GM10847 (cell line): Measurements from ENCODE around the gene TLE3.

Source experiments
- POLR2A ChIP-seq: IDR thresholded peaks from 2 replicates; pipeline ENCODE4 v1.6.1; 2011; ENCODE audit not compliant: insufficient read length; ENCODE audit errors: extremely low read depth

Gene TLE3

DNA sequence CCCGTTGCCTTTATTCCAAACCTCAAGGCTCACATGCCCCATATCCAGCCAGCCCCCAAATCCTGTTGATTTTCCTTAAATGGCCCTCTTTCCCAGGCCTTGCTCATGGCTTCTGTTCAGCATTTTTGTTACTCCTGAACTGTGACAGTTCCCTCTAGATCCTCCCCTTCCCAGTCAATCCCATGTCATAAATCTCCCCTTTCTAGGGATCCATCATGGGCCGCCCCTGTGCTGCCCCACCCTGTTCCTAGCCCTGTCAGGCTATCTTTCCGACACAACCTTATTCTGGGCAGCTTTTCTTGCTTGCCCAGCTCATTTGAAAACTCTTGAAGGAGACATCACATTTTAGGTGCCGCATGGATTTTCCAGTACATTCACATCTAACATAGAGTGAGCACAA, 84.8 kb downstream of the TLE3 start:
- TF ChIP-seq POLR2A = no peak

DNA sequence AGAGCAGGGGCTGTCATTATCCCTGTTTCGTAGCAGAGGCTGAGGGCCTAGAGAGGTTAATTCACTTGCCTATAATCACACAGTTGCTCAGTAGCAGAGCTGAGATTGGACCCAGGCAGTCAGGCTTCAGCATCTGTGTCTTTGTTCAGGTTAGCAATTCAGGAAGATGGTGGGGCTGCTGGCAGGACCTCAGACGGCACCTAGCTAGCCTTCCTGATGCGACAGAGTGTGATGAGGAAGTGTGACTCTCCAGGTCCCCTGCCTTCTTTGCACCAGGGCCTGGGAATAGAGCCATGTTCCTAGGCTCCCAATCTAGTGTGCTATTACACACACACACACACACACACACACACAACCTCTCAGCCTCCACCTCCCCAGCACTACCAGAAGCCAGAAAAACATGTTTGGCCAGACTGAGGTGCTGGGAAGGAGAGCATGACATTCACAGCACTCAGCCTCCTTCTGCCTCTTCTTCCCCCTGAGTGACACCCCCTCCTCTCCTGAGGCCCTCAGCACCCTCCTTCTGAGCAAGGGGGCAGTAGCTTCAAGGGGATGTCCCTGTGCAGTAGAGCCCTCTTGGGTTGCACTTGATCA, 88.9 kb downstream of the TLE3 start:
- TF ChIP-seq POLR2A = no peak

DNA sequence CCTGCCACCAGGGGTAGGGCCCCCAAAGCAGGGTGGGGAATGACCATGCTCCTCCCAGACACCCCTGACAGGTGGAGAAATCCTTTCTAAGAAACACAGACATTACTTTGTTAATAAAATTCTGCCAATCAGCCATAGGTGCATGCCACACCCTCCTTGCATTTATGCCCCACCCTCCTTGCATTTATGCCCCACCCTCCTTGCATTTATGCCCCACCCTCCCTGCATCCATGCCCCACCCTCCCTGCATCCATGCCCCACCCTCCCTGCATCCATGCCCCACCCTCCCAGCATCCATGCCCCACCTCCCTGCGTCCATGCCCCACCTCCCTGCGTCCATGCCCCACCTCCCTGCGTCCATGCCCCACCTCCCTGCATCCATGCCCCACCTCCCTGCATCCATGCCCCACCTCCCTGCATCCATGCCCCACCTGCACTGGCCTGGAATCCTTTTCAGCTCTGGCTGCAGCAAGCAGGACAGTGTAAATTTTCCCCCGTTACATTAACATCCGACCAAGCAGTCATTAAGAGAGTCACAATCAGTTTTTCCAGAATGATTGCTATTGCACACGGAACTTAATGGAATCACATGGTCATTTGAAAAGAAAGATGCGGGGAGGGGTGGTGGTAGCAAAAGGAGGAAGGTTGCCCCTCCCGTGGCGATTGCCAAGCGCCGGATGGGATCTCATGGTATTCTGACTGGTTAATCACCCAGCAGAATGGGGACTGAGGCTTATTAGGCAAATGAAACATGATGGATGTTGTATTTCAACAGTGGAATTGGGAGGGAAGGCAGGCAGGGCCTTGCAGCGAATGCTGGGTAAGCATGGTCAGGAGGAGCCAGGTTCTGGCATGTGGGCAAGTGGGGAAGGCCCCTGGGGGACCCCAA, 91.2 kb downstream of the TLE3 start:
- TF ChIP-seq POLR2A = no peak

DNA sequence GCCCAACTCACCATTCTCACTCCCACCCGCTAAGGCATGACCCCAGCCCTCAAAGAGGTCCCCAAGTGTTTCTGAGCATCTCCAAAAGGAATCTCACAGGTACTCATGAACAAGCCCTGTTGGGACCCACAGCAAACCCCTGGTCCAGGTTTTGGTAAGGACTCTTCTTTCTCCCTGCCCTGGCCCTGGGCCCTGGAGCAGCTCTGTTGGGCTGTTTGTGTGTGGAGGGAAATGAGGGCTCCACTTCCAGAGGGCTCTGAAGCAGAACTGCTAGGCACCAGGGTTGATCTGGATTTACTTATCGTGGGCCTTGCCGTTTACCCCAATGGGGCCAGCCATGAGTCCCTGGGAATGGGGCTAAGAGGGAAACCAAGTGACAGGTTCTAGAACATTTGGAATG, 92.9 kb downstream of the TLE3 start:
- no peak for TF ChIP-seq POLR2A

DNA sequence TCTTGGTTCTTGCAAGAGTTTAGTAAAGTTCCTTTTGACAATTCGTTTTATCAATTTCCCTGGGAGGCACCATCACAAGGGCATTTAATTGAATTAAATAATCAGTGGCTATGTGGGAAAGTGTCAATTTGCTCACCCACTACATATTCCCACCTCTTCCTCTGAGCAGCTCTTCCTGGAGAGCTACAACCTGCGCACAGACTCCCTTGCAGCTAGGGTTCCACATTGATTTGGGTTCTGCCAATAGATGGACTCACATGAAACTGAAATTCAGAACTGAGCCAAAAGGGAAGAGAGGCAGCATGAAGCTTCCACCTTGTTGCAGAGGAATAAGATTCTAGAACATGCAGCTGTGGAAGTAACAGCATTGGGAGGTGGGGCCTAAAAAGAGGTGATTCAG, 94.8 kb downstream of the TLE3 start:
- no peak for TF ChIP-seq POLR2A

DNA sequence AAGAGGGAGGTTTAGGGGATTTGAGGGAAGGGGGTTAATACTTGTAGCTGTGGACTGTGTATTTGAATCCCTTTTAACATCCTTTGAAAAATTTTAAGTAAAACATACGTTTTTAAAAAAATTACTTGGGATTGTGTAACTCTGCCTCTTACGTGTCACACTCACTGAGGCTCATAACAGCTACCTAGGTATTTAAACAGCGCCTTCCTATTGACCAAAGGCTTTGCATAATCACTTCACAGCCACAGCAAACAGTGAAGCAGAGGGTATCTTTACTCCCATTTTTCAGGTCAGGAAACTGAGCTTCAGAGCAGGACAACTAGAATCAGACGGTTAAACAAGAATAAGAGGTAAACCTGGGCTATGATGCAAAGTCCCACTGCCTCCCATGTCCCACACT, 95.9 kb downstream of the TLE3 start:
- TF ChIP-seq POLR2A = no peak

DNA sequence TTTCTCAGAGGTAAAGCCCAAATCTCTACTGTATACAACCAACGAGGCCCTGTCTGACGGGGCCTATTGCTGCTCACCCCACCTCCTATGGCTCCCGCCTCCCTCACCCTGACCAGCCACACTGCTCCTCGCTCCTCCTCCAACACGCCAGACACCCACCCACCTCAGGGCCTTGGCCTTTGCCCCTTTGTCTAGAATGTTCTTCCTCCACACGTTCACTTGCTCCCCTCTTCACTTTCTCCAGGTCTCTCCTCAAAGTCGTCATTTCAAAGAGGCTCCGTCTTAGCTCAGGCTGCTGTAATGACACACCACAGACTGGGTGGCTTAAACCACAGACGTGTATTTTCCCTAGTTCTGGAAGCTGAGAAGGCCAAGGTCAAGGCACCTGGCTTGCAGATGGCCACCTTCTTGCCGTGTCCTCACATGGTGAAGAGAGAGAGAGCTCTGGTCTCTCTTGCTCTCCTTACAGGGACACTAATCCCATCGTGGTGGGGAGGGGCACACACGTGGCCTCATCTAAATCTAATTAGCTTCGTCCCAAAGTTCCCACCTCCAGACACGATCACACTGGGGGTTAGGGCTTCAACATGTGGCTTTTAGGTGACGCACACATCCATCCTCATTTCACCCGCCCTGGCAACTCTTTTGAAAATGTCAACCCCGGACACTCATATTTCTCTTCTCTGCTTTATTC, 98.2 kb downstream of the TLE3 start:
- no peak for TF ChIP-seq POLR2A

DNA sequence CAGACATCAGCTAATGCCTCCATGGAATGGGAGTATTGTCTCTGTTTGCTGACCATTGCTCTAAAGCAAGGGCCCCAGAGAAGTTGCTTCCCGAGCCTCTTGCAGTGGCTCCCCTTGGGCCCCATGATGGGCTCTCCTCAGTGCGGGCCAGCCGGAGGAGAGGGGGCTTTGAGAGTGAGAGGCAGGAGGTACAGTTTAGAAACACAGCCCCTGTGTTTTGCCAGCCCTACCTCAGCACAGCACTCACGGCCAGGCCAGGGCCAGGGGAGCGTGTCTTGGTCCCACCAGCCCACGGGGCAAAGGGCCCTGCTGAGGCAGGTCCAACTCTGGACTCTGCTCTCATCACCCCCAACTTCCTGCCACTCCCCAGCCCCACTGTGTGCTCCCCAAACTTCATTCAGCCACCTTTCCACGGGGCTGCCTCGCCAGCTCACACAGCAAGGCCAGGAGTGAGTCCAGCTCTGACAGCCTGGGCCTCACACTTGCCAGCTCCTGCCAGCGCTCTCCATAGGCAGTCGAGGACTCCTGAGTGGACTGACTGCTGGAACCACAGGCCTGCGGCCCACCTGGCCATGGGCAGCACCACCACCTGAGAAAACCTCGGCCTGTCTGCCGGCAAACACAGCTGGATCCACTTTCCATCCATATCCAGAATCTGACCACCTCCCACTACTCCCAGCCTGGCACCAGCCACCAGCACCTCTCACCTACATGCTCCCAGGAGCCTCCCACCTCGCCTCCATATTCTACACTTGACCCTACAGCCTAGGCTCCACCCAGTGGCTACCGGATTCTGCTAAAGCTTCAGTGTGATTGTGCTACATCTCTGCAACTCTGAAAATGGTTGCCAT, 99.0 kb downstream of the TLE3 start:
- TF ChIP-seq POLR2A = no peak

DNA sequence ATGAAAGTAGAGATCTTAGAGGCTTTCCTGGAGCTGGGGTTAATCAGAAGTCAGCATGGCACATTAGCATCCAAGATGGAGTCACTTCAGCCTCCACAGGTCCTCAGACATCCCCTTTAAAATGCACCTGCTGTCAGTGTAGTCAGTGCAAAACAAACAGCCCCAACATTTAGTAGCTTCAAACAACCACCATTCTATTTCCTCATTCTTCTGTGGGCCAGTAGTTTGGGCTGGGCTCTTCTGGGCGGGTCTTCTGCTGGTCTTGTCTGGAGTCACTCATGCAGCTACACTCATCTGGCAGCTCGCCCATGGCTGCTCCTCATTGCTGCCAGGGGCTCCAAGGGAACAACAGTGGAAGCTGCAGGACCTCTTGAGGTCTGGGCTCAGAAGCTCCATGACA, 99.9 kb downstream of the TLE3 start:
- no peak for TF ChIP-seq POLR2A
